GM19328 (cell line): ENCODE results near the gene MAP3K6.
"Not testable (repeated sequence)": the region's sequence is repeated elsewhere in the genome, so short reads cannot be mapped to it uniquely, and the experiment has no call there.

Experiments
- ATAC-seq: cut with Tn5 transposase; IDR thresholded peaks from one replicate; pipeline ENCODE4 v1.9.1; 2021; ENCODE audit warnings: mild to moderate bottlenecking, moderate library complexity; ENCODE audit not compliant: unreplicated experiment

MAP3K6 gene

GRCh38 chr1:27366411-27367159 is at the start of gene MAP3K6:
TSS of gene MAP3K6 (minus strand) at chr1:27366961. CDS start at chr1:27366597, 364 bp downstream.
- ATAC-seq: no peak

GRCh38 chr1:27414091-27414490 is 47.3 kb upstream of the MAP3K6 start:
- no peak for ATAC-seq

GRCh38 chr1:27413004-27413403 is 46.2 kb upstream of the MAP3K6 start:
- no peak for ATAC-seq

- ATAC-seq: no peak
Measured at GRCh38 chr1:27412502-27412901, 45.7 kb upstream of the MAP3K6 start.

GRCh38 chr1:27410709-27411108 is 43.9 kb upstream of the MAP3K6 start:
- no peak for ATAC-seq

GRCh38 chr1:27409669-27410068 is 42.9 kb upstream of the MAP3K6 start:
- no peak for ATAC-seq

GRCh38 chr1:27408151-27408550 is 41.4 kb upstream of the MAP3K6 start:
- ATAC-seq: no peak

GRCh38 chr1:27406791-27407190 is 40.0 kb upstream of the MAP3K6 start:
- not testable (repeated sequence) for ATAC-seq

GRCh38 chr1:27406362-27406680 is 39.6 kb upstream of the MAP3K6 start:
- no peak for ATAC-seq

- ATAC-seq: not testable (repeated sequence)
Measured at GRCh38 chr1:27405598-27406361, 39.0 kb upstream of the MAP3K6 start.

GRCh38 chr1:27405074-27405473 is 38.3 kb upstream of the MAP3K6 start:
- no peak for ATAC-seq

- no peak for ATAC-seq
Measured at GRCh38 chr1:27403931-27404330, 37.2 kb upstream of the MAP3K6 start.

GRCh38 chr1:27403065-27403726 is 36.4 kb upstream of the MAP3K6 start:
- no peak for ATAC-seq

GRCh38 chr1:27402349-27402754 is 35.6 kb upstream of the MAP3K6 start:
- ATAC-seq: no peak

- ATAC-seq: no peak
Measured at GRCh38 chr1:27400963-27401341, 34.2 kb upstream of the MAP3K6 start.

- no peak for ATAC-seq
Measured at GRCh38 chr1:27400082-27400962, 33.6 kb upstream of the MAP3K6 start.

GRCh38 chr1:27399251-27400025 is 32.7 kb upstream of the MAP3K6 start:
- ATAC-seq: no peak

GRCh38 chr1:27398405-27399149 is 31.8 kb upstream of the MAP3K6 start:
- no peak for ATAC-seq

GRCh38 chr1:27397749-27398148 is 31.0 kb upstream of the MAP3K6 start:
- no peak for ATAC-seq
